ENCODE measurements around the gene AGMO.

AGMO gene

DNA sequence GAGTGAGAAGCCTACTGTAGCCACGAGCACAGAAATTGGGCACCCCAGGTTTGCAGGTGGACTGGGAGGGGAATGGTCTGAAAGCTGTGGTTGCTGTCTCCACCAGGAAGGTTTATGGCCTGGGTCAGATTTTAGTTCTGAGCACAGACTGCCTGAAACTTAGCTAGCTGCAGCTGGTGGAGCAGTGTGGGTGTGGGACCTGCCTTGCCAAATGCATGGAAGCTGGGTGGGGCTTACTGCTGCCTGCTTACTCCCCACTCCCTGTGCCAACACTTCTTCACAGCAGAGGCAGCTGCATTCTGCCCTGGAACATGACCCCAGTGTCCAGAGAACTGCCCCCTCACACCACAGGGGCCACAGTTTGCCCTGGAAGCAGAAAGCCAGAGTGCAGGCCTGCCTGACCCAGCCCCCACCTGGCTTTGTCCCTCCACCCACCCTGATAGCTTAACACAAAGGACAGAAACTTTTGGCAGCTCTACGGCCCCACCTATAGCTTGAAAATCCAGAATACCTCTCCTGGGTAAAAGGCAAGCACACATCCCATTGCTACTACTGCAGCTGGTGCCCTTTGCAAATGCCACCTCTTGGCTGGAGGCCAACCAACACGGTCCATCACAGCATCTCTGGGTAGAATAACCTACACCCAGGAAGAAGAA, 281.6 kb downstream of the AGMO start:
- H3K9me3 ChIP-seq (ENCODE audit: control insufficient read depth, low read length), result no peaks in the 10 kb centered on the region

GRCh38 chr7:15279640-15280039, 282.2 kb downstream of the AGMO start:
- no peak overlapping the region for H3K4me3 ChIP-seq (ENCODE audit: low read depth, low read length)
- no peak overlapping the region for H3K4me2 ChIP-seq (ENCODE audit: low read length)
- H3K36me3 ChIP-seq (ENCODE audit: control insufficient read depth, insufficient read depth, low read length), result no peaks in the 10 kb centered on the region
- H3K27me3 ChIP-seq (ENCODE audit: control insufficient read depth, insufficient read depth, low read length), result no peaks in the 10 kb centered on the region
- H3K9me3 ChIP-seq (ENCODE audit: control insufficient read depth, low read length), result no peaks in the 10 kb centered on the region
- H3K4me1 ChIP-seq, result no peaks in the 10 kb centered on the region
- no peaks in the 10 kb centered on the region for H3K79me2 ChIP-seq
- no peak overlapping the region for H2AFZ ChIP-seq
- TF ChIP-seq, protein P1, sequence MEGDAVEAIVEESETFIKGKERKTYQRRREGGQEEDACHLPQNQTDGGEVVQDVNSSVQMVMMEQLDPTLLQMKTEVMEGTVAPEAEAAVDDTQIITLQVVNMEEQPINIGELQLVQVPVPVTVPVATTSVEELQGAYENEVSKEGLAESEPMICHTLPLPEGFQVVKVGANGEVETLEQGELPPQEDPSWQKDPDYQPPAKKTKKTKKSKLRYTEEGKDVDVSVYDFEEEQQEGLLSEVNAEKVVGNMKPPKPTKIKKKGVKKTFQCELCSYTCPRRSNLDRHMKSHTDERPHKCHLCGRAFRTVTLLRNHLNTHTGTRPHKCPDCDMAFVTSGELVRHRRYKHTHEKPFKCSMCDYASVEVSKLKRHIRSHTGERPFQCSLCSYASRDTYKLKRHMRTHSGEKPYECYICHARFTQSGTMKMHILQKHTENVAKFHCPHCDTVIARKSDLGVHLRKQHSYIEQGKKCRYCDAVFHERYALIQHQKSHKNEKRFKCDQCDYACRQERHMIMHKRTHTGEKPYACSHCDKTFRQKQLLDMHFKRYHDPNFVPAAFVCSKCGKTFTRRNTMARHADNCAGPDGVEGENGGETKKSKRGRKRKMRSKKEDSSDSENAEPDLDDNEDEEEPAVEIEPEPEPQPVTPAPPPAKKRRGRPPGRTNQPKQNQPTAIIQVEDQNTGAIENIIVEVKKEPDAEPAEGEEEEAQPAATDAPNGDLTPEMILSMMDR (IDR thresholded peaks at IDR 0.05), result no peak
- H3K9ac ChIP-seq, result no peak overlapping the region
- H3K27ac ChIP-seq, result no peak overlapping the region

More for the DNA sequence above, 281.6 kb downstream of the AGMO start:
- Histone ChIP-seq H3K79me2 (no peaks in the 10 kb centered on the region), H3K27ac (no peak overlapping the region), H3K9ac (no peak overlapping the region), H3K27me3 (ENCODE audit: control insufficient read depth, insufficient read depth, low read length) (no peaks in the 10 kb centered on the region), H3K4me2 (ENCODE audit: low read length) (no peak overlapping the region), H3K4me3 (ENCODE audit: low read depth, low read length) (no peak overlapping the region), H3K36me3 (ENCODE audit: control insufficient read depth, insufficient read depth, low read length) (no peaks in the 10 kb centered on the region), H3K4me1 (no peaks in the 10 kb centered on the region), H2AFZ (no peak overlapping the region)
- TF ChIP-seq, protein P1 (IDR thresholded peaks at IDR 0.05), result no peak

GRCh38 chr7:15257689-15258088, 304.1 kb downstream of the AGMO start:
- Histone ChIP-seq H3K27ac (no peak overlapping the region), H3K27me3 (ENCODE audit: control insufficient read depth, insufficient read depth, low read length) (no peaks in the 10 kb centered on the region), H3K4me3 (ENCODE audit: low read depth, low read length) (no peak overlapping the region), H3K9me3 (ENCODE audit: control insufficient read depth, low read length) (no peaks in the 10 kb centered on the region), H3K36me3 (ENCODE audit: control insufficient read depth, insufficient read depth, low read length) (no peaks in the 10 kb centered on the region), H2AFZ (no peak overlapping the region), H3K9ac (no peak overlapping the region), H3K79me2 (no peaks in the 10 kb centered on the region), H3K4me1 (no peaks in the 10 kb centered on the region), H3K4me2 (ENCODE audit: low read length) (no peak overlapping the region)
- TF ChIP-seq, protein P1 (IDR thresholded peaks at IDR 0.05), result no peak

DNA sequence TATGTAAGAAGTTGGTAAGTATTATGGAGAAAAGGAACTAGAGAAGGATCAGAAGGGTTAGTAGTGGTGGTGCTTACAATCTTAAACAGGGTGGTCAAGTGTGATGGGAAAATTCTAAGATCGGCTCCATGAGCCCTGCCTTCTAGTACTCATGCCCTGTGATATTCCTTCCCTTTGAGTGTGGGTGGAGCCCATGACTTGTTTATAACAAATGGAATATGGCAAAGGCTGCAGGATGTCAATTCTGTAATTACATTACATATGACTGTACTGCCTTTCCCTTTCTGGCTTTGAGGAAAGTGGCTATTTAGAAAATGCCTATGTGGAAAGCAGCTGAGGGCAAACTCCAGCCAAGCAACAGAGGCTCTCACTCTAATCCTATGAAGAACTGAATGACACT, 309.6 kb downstream of the AGMO start:
- no peak overlapping the region for H3K27ac ChIP-seq
- H3K9me3 ChIP-seq (ENCODE audit: control insufficient read depth, low read length), result no peaks in the 10 kb centered on the region
- no peaks in the 10 kb centered on the region for H3K36me3 ChIP-seq (ENCODE audit: control insufficient read depth, insufficient read depth, low read length)
- TF ChIP-seq, protein P1 (IDR thresholded peaks at IDR 0.05), result no peak
- H3K4me2 ChIP-seq (ENCODE audit: low read length), result no peak overlapping the region
- no peak overlapping the region for H3K9ac ChIP-seq
- H3K4me1 ChIP-seq, result no peaks in the 10 kb centered on the region
- H3K79me2 ChIP-seq, result no peaks in the 10 kb centered on the region
- H2AFZ ChIP-seq, result no peak overlapping the region
- H3K27me3 ChIP-seq (ENCODE audit: control insufficient read depth, insufficient read depth, low read length), result no peaks in the 10 kb centered on the region
- no peak overlapping the region for H3K4me3 ChIP-seq (ENCODE audit: low read depth, low read length)

DNA sequence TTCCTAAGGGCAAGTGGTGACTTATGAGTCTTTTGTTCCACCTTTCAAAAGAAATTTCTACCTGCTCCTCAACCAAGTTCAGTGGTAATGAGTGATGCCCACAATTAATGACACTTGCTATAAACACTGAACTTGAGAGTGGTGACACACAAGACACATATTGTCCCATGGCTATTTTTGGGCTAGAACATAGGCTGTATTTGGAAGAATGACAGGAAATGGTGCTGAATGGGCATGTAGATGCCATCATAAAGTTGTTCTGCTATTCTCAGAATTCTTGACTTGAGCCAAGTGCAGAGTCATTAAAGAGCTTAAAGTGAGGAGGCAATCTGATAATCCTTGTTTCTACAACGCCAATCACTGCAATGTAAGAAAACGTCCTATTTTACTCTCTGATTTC, 313.3 kb downstream of the AGMO start:
- H3K27me3 ChIP-seq (ENCODE audit: control insufficient read depth, insufficient read depth, low read length), result no peaks in the 10 kb centered on the region
- H3K4me2 ChIP-seq (ENCODE audit: low read length), result no peak overlapping the region
- no peaks in the 10 kb centered on the region for H3K9me3 ChIP-seq (ENCODE audit: control insufficient read depth, low read length)
- no peak overlapping the region for H3K4me3 ChIP-seq (ENCODE audit: low read depth, low read length)
- H2AFZ ChIP-seq, result no peak overlapping the region
- H3K4me1 ChIP-seq, result no peaks in the 10 kb centered on the region
- no peaks in the 10 kb centered on the region for H3K36me3 ChIP-seq (ENCODE audit: control insufficient read depth, insufficient read depth, low read length)
- no peak overlapping the region for H3K27ac ChIP-seq
- no peak overlapping the region for H3K9ac ChIP-seq
- no peaks in the 10 kb centered on the region for H3K79me2 ChIP-seq
- TF ChIP-seq, protein P1 (IDR thresholded peaks at IDR 0.05), result no peak

Measured in parathyroid adenoma (tissue), 2 donors.